ENCODE measurements around the gene ARL15.
"Not testable (repeated sequence)": the region's sequence is repeated elsewhere in the genome, so short reads cannot be mapped to it uniquely, and the experiment has no call there.

ARL15 gene

GRCh38 chr5:53878015-53878414 is 432.4 kb downstream of the ARL15 start:
- DNase-seq: no peak

GRCh38 chr5:53877243-53877642 is 433.1 kb downstream of the ARL15 start:
- DNase-seq: no peak

- DNase-seq: no peak
Measured at GRCh38 chr5:53874409-53874808, 436.0 kb downstream of the ARL15 start.

- no peak for DNase-seq
Measured at GRCh38 chr5:53873235-53873634, 437.1 kb downstream of the ARL15 start.

DNA sequence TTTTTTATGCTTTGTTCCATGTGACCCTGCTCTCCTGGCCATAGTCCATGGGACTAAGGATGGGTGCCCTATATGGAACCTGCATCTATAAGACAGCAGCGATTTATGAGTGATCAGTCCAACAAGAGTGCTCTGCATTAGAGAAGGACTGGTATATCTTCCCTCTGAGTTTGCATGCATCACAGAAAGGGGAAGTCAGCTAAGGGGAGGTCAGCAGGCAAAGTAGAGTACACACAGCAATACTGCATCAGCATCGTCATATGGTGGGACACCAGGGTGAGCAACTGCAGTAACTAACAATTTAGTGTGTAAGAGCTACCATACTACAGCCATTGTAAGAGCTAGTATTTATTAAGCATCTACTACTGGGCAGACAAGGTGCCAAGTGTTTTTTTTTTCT is 438.6 kb downstream of the ARL15 start:
- DNase-seq: no peak

DNA sequence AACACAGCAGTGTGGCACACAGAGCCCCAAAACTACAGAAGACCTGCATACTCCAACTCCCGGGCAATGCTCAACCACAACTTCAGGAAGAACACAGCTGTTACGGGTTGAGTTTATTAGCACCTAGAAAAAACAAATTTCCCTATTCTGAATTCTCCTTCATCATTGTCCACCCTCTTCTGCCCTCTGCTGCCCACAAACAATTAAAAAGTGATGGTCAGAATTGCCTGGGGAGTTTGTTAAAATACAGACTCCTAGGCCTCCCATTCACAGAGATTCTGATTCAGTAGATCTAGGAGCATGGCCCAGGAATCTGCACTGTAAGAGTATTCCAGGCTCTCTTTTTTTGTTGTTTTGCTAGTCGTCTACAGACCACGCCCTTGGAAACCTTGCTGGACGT is 439.3 kb downstream of the ARL15 start:
- DNase-seq: no peak

- no peak for DNase-seq
Measured at GRCh38 chr5:53858700-53859456, 451.5 kb downstream of the ARL15 start.

GRCh38 chr5:53856506-53856905 is 453.9 kb downstream of the ARL15 start:
- DNase-seq: no peak

DNA sequence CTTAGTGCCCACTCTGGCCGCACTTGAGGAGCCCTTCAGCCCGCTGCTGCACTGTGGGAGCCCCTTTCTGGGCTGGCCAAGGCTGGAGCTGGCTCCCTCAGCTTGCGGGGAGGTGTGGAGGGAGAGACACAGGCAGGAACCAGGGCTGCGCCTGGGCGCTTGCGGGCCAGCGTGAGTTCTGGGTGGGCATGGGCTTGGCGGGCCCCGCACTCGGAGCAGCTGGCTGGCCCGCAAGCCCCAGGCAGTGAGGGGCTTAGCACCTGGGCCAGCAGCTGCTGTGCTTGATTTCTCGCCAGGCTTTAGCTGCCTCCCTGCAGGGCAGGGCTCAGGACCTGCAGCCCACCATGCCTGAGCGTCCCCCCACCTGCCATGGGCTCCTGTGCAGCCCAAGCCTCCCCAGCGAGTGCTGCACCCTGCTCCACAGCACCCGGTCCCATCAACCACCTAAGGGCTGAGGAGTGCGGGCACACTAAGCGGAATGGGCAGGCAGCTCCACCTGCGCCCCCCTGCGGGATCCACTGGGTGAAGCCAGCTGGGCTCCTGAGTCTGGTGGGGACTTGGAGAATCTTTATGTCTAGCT is 473.4 kb downstream of the ARL15 start:
- not testable (repeated sequence) for DNase-seq

- DNase-seq: no peak
Measured at GRCh38 chr5:53834500-53834899, 475.9 kb downstream of the ARL15 start.
